GM12801 (cell line): ENCODE measurements around the gene PNLDC1.

Source experiments
- TF ChIP-seq, protein P1 (sequence below): IDR thresholded peaks from one replicate; pipeline ENCODE4 v1.5.1; 2011; ENCODE audit warnings: control low read depth; ENCODE audit not compliant: insufficient read length; ENCODE audit errors: extremely low read depth

Gene PNLDC1

DNA sequence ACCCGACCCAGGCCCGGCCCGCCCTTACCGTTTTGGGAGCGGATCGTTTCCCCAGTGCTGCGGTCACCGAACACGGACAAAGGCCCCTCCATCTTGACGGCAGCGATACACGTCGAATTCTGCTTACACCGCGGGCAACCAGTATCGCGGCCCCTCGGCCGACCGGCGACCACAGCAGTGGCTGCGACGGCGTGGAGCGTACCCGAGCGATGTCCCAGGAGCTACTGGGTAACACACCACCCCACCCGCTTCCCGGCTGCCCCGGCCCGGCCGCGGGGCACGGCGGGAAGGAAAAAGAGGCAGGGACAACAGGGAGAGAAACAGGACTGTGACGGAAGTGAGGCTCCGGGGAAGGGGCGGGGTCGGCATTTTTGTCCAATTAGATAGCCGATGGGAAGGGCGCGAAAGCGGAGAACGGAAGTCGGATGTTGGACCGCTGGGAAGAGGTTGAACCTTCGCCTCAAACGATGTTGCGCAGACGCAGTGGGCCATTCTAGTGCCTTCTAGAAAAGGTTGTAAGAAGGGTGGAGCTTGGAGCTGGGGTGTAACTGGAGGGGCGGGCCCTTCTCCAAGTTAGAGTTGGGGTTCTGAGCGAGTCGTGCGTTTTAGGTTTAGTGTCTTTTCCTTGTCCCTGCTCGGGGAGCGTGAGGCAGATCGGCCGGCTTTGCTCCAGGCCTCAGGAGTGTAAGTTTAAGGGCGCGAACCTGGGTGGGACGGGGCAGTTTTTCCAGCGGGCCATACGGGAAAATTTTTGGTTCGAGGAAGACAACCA, 10.5 kb upstream of the PNLDC1 start, which contains the start of gene TCP1:
Gene TCP1 (minus strand): TSS at position 226 of the 772 bp plus-strand sequence. CDS start 134 bp downstream, at position 92.
- TF ChIP-seq, protein P1, sequence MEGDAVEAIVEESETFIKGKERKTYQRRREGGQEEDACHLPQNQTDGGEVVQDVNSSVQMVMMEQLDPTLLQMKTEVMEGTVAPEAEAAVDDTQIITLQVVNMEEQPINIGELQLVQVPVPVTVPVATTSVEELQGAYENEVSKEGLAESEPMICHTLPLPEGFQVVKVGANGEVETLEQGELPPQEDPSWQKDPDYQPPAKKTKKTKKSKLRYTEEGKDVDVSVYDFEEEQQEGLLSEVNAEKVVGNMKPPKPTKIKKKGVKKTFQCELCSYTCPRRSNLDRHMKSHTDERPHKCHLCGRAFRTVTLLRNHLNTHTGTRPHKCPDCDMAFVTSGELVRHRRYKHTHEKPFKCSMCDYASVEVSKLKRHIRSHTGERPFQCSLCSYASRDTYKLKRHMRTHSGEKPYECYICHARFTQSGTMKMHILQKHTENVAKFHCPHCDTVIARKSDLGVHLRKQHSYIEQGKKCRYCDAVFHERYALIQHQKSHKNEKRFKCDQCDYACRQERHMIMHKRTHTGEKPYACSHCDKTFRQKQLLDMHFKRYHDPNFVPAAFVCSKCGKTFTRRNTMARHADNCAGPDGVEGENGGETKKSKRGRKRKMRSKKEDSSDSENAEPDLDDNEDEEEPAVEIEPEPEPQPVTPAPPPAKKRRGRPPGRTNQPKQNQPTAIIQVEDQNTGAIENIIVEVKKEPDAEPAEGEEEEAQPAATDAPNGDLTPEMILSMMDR = no peak

DNA sequence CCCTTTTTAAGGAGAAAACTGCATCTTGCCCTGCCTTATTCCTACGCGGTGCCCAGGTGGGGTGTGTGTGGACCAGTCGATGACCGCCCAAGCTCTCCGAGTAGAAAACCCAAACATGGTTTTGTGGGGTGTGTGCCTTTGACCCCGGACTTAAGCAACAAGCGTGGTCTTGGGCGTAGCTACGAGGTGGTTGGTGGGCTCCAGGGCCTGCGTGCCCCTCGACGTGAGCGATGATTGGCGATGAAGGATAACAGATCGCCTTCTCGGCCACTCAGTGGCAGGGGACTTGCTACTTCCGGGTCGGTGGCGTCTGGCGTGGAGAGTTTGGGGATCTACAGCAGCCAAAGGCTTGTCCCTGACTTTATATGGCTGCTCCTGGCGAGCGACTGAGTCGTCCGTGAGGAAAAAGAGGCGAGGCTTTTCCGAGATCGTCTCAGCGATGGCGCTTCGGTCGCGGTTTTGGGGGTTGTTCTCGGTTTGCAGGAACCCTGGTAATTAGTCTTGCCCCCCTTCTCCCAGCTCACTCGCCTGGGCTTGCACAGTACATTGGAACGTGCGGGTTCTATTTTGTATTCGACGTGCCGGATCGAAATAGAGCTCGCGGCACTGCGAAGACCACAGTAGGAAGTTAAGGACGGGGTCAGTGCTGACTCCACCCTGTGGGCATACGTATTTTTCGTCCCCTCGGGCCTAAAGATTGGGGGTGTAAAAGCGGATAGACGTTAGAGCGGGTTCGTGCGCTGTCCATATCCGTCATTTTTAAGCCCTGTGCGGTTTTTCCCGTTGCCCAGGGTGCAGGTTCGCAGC, 9.7 kb upstream of the PNLDC1 start, which contains the start of gene MRPL18:
Gene MRPL18 (plus strand): TSS at position 319 of the 807 bp plus-strand sequence. CDS start 121 bp downstream, at position 440.
- TF ChIP-seq, protein P1 = no peak

DNA sequence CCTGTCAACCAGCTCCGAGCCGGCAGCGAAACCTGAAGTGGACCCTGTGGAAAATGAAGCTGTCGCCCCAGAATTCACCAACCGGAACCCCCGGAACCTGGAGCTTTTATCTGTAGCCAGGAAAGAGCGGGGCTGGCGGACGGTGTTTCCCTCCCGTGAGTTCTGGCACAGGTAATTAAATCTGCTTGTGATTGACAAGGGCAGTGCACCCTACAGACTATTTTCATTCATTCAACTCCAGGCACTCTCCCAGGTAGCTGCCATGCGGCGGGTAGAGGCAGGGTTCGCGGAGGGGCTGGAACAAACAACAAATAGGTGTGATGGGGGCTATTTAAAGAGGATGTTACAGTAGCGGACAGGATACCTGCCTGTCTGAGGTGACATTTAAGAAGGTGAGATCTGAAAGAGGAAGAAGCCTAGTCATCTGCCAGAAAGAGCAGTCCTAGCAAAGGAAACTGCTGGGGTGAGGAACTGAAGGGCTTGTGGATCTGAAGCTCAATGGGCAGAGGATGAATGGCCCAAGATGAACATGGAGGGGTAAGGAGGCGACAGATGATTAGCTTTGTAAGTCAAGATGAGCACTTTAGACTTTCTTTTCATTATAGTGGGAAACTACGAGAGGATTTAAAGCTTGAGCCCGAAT, 9.0 kb upstream of the PNLDC1 start:
- TF ChIP-seq, protein P1 = no peak

DNA sequence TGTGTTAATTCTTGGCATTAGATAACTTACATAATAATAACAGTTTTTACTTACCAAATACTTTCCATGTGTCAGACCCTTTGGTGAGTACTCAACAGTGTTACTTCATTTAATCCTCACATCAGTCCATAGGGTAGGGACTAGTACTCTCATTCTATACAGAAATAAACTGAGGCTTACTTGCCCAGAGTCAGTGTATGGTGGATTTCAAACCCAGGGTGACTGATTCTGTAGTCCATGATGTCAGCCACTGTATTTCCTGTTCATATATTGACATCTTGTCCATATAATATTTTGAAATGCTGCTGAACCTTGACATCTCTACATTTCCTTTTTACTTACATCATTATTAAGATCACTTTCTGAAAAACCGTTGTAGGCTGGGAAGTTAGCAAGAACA, 2.5 kb upstream of the PNLDC1 start:
- TF ChIP-seq, protein P1 = no peak

DNA sequence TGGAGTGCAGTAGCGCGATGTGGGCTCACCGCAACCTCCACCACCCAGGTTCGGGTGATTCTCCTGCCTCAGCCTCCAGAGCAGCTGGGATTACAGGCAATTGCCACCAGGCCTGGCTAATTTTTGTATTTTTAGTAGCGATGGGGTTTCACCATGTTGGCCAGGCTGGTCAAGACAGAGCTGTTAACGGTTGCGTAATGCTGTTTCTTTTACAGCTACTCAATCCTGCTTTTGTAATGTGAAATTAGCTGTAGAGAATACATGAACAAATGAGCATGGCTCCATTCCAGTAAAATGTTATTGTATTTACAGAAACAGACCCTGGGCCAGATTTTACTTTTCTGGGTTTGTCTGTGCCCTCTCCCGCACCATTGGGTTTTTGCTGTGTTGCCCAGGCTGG, 1.9 kb downstream of the PNLDC1 start:
- TF ChIP-seq, protein P1 = no peak

DNA sequence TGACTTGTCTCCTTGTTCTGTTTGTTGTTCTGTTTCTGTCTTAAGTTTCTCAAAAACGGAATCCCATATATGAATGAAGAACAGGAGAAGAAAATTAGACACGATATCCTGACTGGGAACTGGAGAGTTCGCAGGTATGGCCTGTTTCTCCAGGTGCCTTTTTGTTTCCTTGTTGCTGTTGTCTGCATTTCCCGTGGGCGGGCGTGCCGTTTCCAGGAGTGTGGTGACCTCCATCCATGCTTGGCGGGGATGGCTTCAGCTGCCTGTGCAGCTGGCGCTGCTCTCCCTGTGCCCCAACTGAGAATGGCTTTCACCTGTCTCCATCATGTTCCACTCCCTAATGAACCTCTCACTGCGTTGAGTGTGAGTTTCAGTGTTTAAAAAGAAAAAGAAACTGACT, 4.4 kb downstream of the PNLDC1 start:
- TF ChIP-seq, protein P1 = no peak
